GM12878 (cell line): ENCODE data around the gene KANK4. TPM values are rescaled to one million over a fixed set of nuclear protein-coding genes. Genes with fewer than 3 reads are reported as not detected.

Experiments
- ATAC-seq: fragments of 200-7000 bp; cut with Tn5 transposase; 3 replicates; pipeline ENCODE4 v1.9.1; 2020; ENCODE audit warnings: mild to moderate bottlenecking, moderate library complexity
- BruUV-seq: library from RNA; stranded (reverse); fragments of 400-500 nt; replicated peaks from 2 replicates; lab custom pipeline; 2021; lab: Mats Ljungman, UMichigan
- CTCF ChIA-PET: fragments of 300-600 bp; sonication (Branson Sonifier 250); formaldehyde crosslinking; extraction: SDS; loops from one replicate; lab custom pipeline; 2021; ENCODE audit warnings: inconsistent platforms; lab: Yijun Ruan, JAX
- POLR2A ChIA-PET: fragments of 350-600 bp; formaldehyde crosslinking; extraction: SDS; loops from one replicate; lab custom pipeline; 2021; ENCODE audit warnings: inconsistent platforms; lab: Charles Lee
- RAD21 ChIA-PET: fragments of 300-600 bp; sonication (Branson Sonifier 250); formaldehyde crosslinking; loops from one replicate; lab custom pipeline; 2023; ENCODE audit warnings: antibody characterized with exemption; ENCODE audit not compliant: unreplicated experiment; lab: Charles Lee
- SMC1A ChIA-PET: fragments of 300-600 bp; sonication (Branson Sonifier 250); formaldehyde crosslinking; loops from one replicate; lab custom pipeline; 2023; ENCODE audit not compliant: unreplicated experiment, uncharacterized antibody; lab: Charles Lee
- DNase-seq: peaks from one replicate; pipeline ENCODE4 v3.0.0-alpha.2; 2011; ENCODE audit warnings: low read depth, low spot score
- FAIRE-seq: peaks from 3 replicates; lab custom pipeline; 2011; peaks lifted over from hg19 to GRCh38; lab: Jason Lieb, UNC
- H2AFZ ChIP-seq: 2 replicates; pipeline ENCODE4 v1.6.0; 2011; ENCODE audit warnings: low read depth, low read length, control low read depth; ENCODE audit not compliant: control insufficient read depth
- H3K27ac ChIP-seq: 2 replicates; pipeline ENCODE4 v1.5.1; 2011; ENCODE audit warnings: control low read depth; ENCODE audit not compliant: control insufficient read depth, insufficient read depth
- H3K27me3 ChIP-seq, 2 experiments: replicated peaks in 1 of 2; 2 replicates each; pipeline versions ENCODE4 v1.6.0 to v1.6.1; 2011; ENCODE audit warnings: low read length in 1 of 2; ENCODE audit not compliant: control insufficient read depth in 2 of 2, insufficient read depth in 2 of 2
- H3K36me3 ChIP-seq, 2 experiments: 2 replicates each; pipeline ENCODE4 v1.5.1; 2011; ENCODE audit warnings: low read length in 1 of 2; ENCODE audit not compliant: control insufficient read depth in 2 of 2, insufficient read depth in 2 of 2
- H3K4me1 ChIP-seq: 2 replicates; pipeline ENCODE4 v1.6.1; 2011; ENCODE audit warnings: mild to moderate bottlenecking, low read length, moderate library complexity, mixed read lengths; ENCODE audit not compliant: control insufficient read depth, insufficient read depth
- H3K4me2 ChIP-seq: 2 replicates; pipeline ENCODE4 v1.6.0; 2011; ENCODE audit warnings: control low read depth; ENCODE audit not compliant: control insufficient read depth, insufficient read depth
- H3K4me3 ChIP-seq: fragments of 200-600 bp; sonication (generic); 2 replicates; pipeline ENCODE4 v1.5.1; 2016
- H3K79me2 ChIP-seq: 2 replicates; pipeline ENCODE4 v1.6.0; 2011; ENCODE audit warnings: low read length; ENCODE audit not compliant: control insufficient read depth, insufficient read depth
- H3K9ac ChIP-seq: 2 replicates; pipeline ENCODE4 v1.8.0; 2011; ENCODE audit warnings: low read length, control low read depth, mixed read lengths; ENCODE audit not compliant: control insufficient read depth, insufficient read depth
- H3K9me3 ChIP-seq: replicated peaks from 3 replicates; pipeline ENCODE4 v1.5.1; 2011; ENCODE audit warnings: mild to moderate bottlenecking, low read length; ENCODE audit not compliant: control insufficient read depth, insufficient read depth
- H4K20me1 ChIP-seq: 2 replicates; pipeline ENCODE4 v1.6.0; 2011; ENCODE audit not compliant: control insufficient read depth, insufficient read depth
- ASH2L ChIP-seq: fragments of 300-600, 200-600 bp; sonication (generic); IDR thresholded peaks from 2 replicates; pipeline ENCODE4 v1.6.1; 2017; ENCODE audit warnings: low read depth, mild to moderate bottlenecking, borderline replicate concordance
- CBX3 ChIP-seq: fragments of 200-600 bp; sonication (generic); IDR thresholded peaks from 2 replicates; pipeline ENCODE4 v1.6.1; 2016; ENCODE audit warnings: low read depth, borderline replicate concordance
- HDGF ChIP-seq: fragments of 450-650 bp; IDR thresholded peaks from 2 replicates; pipeline ENCODE4 v1.6.1; 2016; ENCODE audit warnings: antibody characterized with exemption
- JUND ChIP-seq: IDR thresholded peaks from 2 replicates; pipeline ENCODE4 v1.6.1; 2012; ENCODE audit warnings: low read depth, mild to moderate bottlenecking, low read length, improper control_type of control experiment, moderate library complexity
- PAX8 ChIP-seq: fragments of 450-650 bp; IDR thresholded peaks from 2 replicates; pipeline ENCODE4 v1.6.1; 2017; ENCODE audit warnings: mild to moderate bottlenecking, moderate library complexity
- RUNX3 ChIP-seq: IDR thresholded peaks from 2 replicates; pipeline ENCODE4 v1.6.1; 2012; ENCODE audit warnings: low read length, inconsistent platforms
- WGBS: methylation state at CpG from one replicate; pipeline ENCODE4 v1.1.6; 2016; ENCODE audit warnings: low lambda C conversion rate; ENCODE audit not compliant: insufficient replicate concordance, insufficient coverage; ENCODE audit errors: missing lambda C conversion rate; 5-methylcytosine and 5-hydroxymethylcytosine counted together
- in situ Hi-C: fragments of 300-500 bp; cut with MboI; formaldehyde crosslinking; loops from 9 replicates; pipeline ENCODE4 v1.14.3; 2018; ENCODE audit warnings: mixed read lengths
- intact Hi-C: fragments of 100-400 bp; cut with micrococcal nuclease; formaldehyde crosslinking; loops from one replicate; pipeline ENCODE4 v1.14.2; 2022; ENCODE audit not compliant: unreplicated experiment
- polyA plus RNA-seq, 11 experiments: library from polyadenylated mRNA; depleted of rRNA in 4 of 11; unstranded in 6 of 11; stranded (reverse) in 5 of 11; fragments of >200 nt; fragmentation: Nextera tagmentation in 4 of 11; fragmentation: Illumina TruSeq in 1 of 11; extraction: Ambion mirVana in 4 of 11; extraction: Trizol in 1 of 11; gene quantifications; 1 replicate in 1 of 11; 2 replicates in 10 of 11; pipeline versions ENCODE4 v1.2.1 to v1.2.3, GENCODE V29; 2011 to 2016; ENCODE audit warnings: inconsistent platforms in 2 of 11, missing spikeins in 2 of 11, low read depth in 1 of 11
- total RNA-seq, 4 experiments: library from RNA; depleted of rRNA in 3 of 4; stranded (reverse); fragments of >200 nt in 3 of 4; fragmentation: Illumina TruSeq in 1 of 4; extraction: Trizol in 1 of 4; gene quantifications; 2 replicates each; pipeline versions ENCODE4 v1.2.1 to v1.2.3, GENCODE V29; 2013 to 2021
- TF ChIP-seq, protein P1 (sequence below): IDR thresholded peaks from 2 replicates; pipeline ENCODE4 v1.6.1; 2011; ENCODE audit warnings: mild to moderate bottlenecking, low read depth, low read length, moderate library complexity; ENCODE audit not compliant: insufficient replicate concordance
- TF ChIP-seq, protein P2 (sequence below): fragments of 450-650 bp; conservative IDR thresholded peaks from 2 replicates; pipeline ENCODE4 v1.6.1; 2017; ENCODE audit warnings: mild to moderate bottlenecking, moderate library complexity
- TF ChIP-seq, protein P3 (sequence below): fragments of 450-650 bp; IDR thresholded peaks from 2 replicates; pipeline ENCODE4 v1.6.1; 2016; ENCODE audit warnings: mild to moderate bottlenecking, moderate library complexity, borderline replicate concordance

KANK4 gene
- total and polyA plus RNA-seq, 10 of the 15 experiments (the other 5 are each of a cell fraction or from before 2014, with no cell fraction given), result not detected

DNA sequence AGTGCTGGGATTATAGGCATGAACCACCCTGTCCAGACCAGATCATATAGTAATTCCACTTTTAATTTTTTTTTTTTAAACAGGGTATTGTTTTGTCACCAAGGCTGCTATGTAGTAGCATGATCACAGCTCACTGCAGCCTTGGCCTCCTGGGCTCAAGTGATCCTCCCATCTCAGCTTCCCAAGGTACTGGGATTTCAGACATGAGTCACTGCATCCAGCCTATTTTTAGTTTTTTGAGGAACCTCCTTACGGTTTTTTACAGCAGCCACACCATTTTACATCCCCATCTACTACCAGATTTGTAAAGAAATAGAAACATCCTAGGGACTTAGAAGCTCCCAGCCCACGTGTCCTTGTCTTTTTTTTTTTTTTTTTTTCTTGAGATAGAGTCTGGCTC lies 100.6 kb downstream of the KANK4 start:
- no peak for DNase-seq
- no peak for FAIRE-seq
- Histone ChIP-seq H3K9me3 (no peaks in the 10 kb centered on the region), H2AFZ (no peak overlapping the region), H3K79me2 (no peaks in the 10 kb centered on the region), H3K36me3 (no peaks in the 10 kb centered on the region), H3K27me3 (no peaks in the 10 kb centered on the region), H3K4me2 (no peak overlapping the region), H3K27ac (no peak overlapping the region), H3K4me1 (no peaks in the 10 kb centered on the region), H3K9ac (no peak overlapping the region), H4K20me1 (no peaks in the 10 kb centered on the region), H3K4me3 (no peak overlapping the region)
- TF ChIP-seq, protein P1, sequence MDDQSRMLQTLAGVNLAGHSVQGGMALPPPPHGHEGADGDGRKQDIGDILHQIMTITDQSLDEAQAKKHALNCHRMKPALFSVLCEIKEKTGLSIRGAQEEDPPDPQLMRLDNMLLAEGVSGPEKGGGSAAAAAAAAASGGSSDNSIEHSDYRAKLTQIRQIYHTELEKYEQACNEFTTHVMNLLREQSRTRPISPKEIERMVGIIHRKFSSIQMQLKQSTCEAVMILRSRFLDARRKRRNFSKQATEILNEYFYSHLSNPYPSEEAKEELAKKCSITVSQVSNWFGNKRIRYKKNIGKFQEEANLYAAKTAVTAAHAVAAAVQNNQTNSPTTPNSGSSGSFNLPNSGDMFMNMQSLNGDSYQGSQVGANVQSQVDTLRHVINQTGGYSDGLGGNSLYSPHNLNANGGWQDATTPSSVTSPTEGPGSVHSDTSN, result no peak
- no peak for TF ChIP-seq PAX8
- no peak for TF ChIP-seq CBX3
- no peak for ATAC-seq
- intact Hi-C loops (no loop called here), in situ Hi-C loops (no loop called here)
- BruUV-seq, result no TSS peak
- 0% methylated on average over 2 of the region's 2 CpGs for WGBS
- ChIA-PET SMC1A (interaction anchor here (0.6 kb wide), 1 partner anchor 37 kb away, joined by 3 read pairs; no protein-coding TSS in a partner anchor), RAD21 (no interaction called here), CTCF (no interaction called here), POLR2A (no interaction called here)

DNA sequence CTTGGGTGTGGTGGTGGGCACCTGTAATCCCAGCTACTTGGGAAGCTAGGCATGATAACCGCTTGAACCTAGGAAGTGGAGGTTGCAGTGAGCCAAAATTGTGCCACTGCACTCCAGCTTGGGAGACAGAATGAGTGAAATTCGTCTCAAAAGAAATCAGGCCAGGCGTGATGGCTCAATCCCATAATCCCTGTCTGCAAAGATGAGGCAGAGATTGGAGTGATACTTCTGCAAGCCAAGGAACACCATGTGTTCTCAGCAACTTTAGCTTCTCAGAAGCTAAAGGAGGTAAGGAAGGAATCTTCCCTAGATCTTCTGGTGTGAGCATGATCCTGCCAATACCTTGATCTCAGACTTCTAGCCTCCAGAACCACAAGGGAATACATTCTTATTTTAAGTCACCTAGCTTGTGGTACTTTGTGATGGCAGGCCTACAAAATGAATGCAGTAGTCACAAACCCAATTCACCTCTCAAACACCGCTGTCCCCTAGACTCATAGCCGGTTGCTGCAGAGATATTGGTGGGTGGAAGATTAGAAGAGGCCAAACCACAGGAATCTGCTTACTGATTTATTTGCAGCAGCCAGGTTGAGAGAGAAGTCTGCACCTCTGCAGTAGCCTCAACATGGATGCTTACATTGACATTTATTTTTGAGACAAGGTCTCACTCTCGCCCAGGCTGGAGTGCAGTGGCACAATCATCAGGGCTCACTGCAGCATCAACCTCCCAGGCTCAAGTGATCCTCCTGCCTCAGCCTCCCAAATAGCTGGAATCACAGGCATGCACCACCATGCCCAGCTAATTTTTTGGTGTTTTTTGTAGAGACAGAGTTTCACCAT lies 105.9 kb downstream of the KANK4 start:
- no peak overlapping the region for H2AFZ ChIP-seq
- WGBS, result 37% methylated on average over 6 of the region's 6 CpGs
- DNase-seq (no peak), ATAC-seq (no peak), FAIRE-seq (no peak)
- H3K27ac ChIP-seq, result no peak overlapping the region
- H3K9me3 ChIP-seq, result no peaks in the 10 kb centered on the region; the same call in 2 of the 3 replicates
- ChIA-PET RAD21 (no interaction called here), CTCF (no interaction called here), POLR2A (no interaction called here), SMC1A (no interaction called here)
- no peaks in the 10 kb centered on the region for H3K36me3 ChIP-seq
- H3K4me3 ChIP-seq, result no peak overlapping the region
- H3K27me3 ChIP-seq, result no peaks in the 10 kb centered on the region
- H3K9ac ChIP-seq, result no peak overlapping the region
- in situ Hi-C loops (no loop called here), intact Hi-C loops (no loop called here)
- BruUV-seq, result no TSS peak
- H3K4me1 ChIP-seq, result no peaks in the 10 kb centered on the region
- no peaks in the 10 kb centered on the region for H4K20me1 ChIP-seq
- no peak overlapping the region for H3K4me2 ChIP-seq
- H3K79me2 ChIP-seq, result no peaks in the 10 kb centered on the region
- TF ChIP-seq HDGF, result no peak
- TF ChIP-seq ASH2L, result no peak
- TF ChIP-seq, protein P2, sequence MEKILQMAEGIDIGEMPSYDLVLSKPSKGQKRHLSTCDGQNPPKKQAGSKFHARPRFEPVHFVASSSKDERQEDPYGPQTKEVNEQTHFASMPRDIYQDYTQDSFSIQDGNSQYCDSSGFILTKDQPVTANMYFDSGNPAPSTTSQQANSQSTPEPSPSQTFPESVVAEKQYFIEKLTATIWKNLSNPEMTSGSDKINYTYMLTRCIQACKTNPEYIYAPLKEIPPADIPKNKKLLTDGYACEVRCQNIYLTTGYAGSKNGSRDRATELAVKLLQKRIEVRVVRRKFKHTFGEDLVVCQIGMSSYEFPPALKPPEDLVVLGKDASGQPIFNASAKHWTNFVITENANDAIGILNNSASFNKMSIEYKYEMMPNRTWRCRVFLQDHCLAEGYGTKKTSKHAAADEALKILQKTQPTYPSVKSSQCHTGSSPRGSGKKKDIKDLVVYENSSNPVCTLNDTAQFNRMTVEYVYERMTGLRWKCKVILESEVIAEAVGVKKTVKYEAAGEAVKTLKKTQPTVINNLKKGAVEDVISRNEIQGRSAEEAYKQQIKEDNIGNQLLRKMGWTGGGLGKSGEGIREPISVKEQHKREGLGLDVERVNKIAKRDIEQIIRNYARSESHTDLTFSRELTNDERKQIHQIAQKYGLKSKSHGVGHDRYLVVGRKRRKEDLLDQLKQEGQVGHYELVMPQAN, result no peak
- no peak for TF ChIP-seq RUNX3
- TF ChIP-seq JUND, result no peak
- TF ChIP-seq, protein P3, sequence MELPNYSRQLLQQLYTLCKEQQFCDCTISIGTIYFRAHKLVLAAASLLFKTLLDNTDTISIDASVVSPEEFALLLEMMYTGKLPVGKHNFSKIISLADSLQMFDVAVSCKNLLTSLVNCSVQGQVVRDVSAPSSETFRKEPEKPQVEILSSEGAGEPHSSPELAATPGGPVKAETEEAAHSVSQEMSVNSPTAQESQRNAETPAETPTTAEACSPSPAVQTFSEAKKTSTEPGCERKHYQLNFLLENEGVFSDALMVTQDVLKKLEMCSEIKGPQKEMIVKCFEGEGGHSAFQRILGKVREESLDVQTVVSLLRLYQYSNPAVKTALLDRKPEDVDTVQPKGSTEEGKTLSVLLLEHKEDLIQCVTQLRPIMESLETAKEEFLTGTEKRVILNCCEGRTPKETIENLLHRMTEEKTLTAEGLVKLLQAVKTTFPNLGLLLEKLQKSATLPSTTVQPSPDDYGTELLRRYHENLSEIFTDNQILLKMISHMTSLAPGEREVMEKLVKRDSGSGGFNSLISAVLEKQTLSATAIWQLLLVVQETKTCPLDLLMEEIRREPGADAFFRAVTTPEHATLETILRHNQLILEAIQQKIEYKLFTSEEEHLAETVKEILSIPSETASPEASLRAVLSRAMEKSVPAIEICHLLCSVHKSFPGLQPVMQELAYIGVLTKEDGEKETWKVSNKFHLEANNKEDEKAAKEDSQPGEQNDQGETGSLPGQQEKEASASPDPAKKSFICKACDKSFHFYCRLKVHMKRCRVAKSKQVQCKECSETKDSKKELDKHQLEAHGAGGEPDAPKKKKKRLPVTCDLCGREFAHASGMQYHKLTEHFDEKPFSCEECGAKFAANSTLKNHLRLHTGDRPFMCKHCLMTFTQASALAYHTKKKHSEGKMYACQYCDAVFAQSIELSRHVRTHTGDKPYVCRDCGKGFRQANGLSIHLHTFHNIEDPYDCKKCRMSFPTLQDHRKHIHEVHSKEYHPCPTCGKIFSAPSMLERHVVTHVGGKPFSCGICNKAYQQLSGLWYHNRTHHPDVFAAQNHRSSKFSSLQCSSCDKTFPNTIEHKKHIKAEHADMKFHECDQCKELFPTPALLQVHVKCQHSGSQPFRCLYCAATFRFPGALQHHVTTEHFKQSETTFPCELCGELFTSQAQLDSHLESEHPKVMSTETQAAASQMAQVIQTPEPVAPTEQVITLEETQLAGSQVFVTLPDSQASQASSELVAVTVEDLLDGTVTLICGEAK, result no peak
